HG03159 (cell line): ENCODE data around the gene ESD.
"Not testable (repeated sequence)": the region's sequence is repeated elsewhere in the genome, so short reads cannot be mapped to it uniquely, and the experiment has no call there.

Experiments used
- ATAC-seq: cut with Tn5 transposase; IDR thresholded peaks from one replicate; pipeline ENCODE4 v1.9.1; 2021; ENCODE audit warnings: mild to moderate bottlenecking, moderate library complexity; ENCODE audit not compliant: unreplicated experiment

Gene ESD, protein sequence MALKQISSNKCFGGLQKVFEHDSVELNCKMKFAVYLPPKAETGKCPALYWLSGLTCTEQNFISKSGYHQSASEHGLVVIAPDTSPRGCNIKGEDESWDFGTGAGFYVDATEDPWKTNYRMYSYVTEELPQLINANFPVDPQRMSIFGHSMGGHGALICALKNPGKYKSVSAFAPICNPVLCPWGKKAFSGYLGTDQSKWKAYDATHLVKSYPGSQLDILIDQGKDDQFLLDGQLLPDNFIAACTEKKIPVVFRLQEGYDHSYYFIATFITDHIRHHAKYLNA

DNA sequence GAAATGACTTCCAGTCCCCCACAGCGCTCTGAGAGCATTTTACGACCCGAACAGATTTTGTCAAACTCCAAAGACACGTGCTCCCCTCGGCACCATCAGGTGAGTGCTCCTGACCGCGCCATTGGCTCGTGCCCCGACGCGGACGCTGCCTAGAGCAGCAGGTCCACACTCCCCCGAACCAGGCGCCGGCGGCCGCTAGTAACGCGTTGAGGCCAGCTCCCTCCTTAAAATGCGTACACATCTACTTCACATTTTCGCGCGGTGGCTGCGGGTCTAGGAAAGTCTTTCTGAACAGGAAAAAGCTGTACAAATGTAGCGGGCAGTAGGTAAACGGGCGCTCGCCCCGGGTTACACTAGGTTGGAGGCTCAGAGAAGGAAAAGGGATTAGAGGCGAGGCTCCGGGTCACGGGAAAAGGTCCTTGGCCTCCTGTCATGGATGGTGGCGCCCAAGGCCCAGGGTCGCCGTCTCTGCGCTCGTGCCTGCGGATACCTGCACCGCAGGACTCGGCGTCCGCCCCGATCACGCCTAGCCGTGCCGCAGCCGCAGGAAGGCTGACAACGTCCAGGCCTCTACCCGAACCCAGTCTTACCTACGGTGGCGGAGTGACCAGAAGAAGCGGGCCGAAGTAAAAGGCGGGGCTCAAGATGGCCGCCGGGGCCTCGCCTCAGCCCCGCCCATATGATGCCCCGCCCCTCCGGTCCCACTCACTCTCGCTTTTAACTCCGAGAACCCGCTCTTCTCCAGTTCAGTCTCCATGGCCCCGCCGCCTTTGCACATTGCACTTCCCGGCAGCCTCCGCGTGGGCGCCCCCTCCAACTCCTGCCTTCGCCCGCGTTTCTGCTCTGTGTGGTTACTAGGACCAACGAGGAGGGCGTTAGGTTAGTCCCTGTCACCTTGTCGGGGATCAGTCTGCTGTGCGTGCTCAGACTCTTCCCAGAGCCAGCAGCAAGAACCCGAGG, at the start of gene ESD:
ESD (minus strand) TSS at position 647 of the 960 bp plus-strand sequence. CDS start 5,748 bp downstream, outside the sequence.
- peak; percentile 88 for ATAC-seq

DNA sequence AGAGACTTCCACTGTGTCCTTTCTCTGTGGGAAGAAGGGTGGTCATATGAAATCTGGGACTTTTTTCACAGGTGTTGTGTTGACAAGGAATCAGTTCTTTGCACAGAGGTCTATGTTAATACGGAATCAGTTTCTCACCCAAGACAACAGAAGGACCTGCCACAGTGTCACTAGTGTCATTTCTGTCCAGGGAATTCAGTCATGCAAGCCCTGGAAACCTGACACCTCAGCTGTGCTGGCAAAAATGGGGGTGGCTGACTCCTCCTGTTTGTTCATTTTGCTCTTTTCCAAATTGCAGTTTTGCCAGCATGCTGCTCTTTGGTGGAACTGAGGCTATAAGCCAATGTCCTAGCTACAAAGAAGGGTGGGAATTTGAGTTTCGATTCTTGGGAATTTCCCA, 49.8 kb upstream of the ESD start:
- ATAC-seq = no peak

DNA sequence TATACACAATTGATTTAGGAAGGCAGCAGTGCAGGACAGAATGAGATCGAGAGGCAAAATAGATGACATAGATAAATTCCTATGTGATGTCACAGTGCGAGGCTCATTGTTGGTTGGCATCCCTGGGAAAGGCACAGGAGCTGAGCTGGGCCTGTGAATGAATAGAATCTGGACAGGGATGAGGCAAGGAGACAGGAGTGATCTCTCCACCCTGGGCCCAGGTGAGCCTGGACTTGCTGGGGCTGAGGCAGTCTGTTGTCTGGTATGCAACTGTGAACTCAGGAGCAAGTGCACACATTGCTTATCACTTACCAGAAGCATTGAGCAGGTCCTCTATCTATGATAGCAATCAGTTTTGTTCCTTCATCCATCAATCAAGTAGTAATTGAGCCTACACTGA, 48.2 kb upstream of the ESD start:
- no peak for ATAC-seq

DNA sequence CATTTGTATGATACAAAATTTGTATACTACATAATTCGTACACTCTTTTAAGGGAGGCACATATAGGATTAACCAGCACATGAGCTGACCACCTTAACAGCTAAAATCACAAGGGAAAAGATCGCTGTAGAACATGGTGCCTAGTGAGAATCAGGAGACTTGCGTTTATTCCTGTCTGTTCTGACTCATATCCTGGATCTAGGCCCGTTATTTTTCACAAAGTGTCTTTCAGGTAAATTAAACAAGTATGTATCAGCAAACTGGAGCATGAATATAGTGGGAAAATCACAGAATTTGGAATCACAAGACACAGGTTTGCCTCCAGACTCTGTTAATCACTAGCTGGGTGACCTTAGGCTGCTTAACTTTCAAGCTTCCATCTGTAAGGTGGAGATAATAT, 47.5 kb upstream of the ESD start:
- no peak for ATAC-seq

DNA sequence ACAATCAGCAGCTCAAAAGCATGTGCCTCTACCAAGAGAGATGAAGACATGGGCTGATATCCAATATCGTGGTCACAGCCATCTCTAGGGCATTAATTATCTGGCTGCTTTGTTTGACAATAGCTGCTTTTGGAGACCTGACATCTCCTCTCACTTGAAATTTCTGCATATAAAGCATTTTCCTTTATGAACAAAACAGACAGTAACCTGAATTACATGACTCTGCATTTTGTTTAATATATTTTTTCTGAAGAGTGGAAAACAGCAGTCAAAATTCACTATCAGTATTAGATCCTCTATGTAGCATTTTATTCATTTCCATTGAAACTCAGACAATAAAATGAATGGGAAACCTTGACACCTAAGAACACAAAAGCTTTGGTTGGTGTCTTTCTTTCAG, 42.4 kb upstream of the ESD start:
- ATAC-seq = no peak

DNA sequence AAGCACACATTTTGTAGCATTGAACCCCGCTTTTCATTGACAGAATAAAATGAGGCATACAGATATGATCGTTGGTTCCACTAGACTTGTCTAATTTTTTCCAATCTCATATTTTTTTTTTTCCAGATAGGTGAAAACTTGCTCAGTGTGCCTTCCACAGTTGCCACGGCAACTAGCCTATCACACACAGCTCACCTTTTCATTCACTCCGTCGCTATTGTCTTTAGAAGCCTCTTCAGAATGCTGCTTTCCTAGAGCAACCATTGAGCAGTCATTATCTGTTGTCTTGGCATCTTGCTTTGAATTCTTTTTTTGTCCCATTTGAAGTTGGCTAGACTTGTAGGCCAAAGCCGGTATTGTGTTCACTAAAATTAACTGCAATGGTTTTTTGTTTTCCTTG, 37.7 kb upstream of the ESD start:
- ATAC-seq = no peak

DNA sequence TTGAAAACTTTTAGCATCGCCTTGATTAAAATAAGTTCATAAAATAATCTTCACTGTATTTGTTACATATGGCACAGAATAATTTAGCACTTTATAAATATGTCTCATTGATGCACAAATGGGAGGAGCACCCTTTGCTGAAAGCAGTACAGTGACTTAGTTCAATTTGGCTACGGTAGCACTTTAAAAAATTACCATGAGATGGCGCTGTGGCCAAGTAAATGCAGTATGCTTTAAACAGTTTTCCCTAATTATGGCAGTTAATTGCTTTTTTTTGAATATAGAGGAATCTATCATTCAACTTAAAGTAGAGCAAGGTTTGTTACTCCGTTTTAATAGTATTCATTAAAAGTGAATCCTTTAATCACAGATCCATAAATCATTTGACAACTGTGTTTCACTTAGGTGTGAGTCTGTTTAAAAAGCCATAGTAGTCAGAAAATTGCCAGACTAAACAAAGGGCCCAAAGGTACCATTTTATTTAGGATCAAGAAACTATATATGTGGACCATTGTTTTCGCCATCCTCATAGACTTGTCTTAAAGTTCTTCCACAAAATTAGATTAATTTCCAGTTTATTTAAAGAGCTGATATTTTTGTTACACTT, 34.7 kb upstream of the ESD start:
- no peak for ATAC-seq

DNA sequence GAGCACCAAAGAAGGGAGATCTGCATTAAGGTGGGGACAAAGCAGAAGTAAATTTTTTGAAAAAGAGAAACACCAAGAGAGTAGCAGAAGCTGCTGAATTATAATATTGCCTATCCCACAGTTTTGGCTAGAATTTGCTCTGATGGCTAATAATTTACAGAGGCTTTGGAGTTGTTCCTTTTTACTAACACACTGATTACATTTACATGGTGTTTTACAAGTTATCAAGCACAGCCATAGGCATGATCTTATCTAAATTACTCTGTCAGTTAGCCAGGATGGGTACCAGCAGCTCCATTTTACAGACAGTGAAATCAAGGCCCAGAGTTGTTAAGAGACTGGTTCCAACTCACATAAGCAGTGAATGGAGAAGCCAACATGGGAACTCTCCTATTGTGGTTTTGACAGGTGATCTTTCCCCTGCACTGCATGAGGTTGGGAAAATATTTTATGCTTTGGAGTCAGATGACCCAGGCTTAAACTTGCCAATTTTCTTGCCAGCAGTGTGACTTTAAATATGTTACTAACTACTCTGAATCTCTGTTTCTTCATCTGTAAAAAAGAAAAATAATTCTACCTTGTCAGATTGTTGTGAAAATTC, 33.5 kb upstream of the ESD start:
- ATAC-seq = no peak

DNA sequence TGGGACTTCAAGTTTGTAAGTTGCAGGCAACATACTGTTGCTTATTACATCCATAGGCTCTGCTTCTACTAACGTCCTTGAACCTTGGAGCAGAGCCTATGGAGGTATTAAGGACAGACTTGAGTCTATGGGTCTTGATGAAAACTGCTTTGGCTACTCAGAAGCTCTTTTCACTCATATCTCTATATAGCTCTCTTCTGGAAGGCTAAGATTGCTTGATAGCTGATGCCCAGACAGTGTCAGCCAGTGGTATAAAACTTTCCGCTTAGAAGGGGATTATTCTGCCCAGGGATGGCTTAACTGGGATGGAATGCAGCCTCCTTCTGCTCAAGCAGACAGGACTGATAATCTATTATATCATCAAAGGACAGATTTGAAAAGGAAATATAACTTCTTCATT, 25.6 kb upstream of the ESD start:
- no peak for ATAC-seq

DNA sequence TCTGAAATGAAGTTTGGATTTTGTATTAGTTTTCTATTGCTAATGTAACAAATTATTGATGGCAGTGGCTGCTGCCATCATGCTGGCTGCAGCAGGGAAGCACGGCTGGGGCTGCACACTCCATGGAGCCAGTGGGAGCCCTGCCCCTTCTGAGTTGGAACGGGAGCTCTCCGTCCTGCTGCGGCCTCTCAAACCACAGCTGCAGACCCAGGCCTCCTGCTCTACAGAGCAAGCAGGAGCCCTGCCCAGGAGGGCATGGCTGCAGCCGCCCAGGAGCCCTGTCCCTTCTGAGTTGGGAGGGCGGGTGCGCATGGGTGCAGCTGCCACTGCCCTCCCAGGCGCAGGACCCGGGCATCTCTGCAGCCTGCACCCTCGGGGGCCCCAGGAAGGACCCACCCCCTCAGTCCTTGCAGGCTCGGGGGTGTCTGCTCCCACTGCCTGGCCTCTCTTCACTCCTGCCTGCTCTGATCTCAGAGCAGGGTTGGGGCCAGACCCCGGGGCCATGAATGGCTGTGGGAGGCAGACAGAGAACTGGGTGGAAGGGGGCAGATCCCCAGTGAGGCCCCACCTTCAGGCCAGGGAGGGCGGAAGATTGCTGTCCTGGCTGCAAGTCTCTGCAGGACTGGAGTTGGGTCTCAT, 21.0 kb upstream of the ESD start:
- no peak for ATAC-seq

DNA sequence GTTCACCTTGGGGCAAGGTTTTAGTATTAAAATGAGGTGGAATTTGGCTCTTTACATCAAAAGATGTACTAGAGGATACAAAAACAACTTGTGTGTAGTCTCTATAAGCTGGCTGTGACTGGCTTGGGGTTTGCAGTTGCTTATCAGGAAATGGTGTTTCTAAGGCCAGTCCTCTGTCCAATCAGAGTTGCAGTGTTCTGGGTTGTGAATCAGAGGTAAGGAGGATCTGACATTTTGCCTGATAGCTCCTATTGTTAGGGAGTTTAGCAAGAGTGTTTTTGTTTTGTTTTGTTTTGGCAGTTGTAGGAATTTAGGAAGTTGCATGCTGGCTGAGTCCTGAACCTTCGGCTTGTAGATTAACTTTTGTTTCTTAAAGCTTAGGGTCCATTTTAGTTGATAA, 20.1 kb upstream of the ESD start:
- ATAC-seq = no peak

DNA sequence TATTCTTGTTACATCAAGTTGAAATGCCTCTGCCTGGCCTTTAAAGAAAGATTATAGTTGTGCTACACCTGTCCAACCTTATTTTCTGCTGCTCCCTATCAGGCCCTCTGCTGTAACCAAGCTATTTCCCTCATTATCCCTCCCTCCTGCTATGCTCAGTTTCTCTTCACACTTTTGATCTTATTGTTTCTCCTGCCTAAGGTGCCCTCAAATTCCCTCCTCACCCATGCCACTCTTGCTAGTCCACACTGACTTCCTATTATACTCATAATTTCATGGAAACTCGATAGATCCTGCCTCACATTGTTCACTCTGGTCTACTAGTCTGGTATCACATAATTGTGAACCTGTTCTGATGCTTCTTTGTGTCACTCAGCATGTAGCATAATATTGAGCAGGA, 19.4 kb upstream of the ESD start:
- no peak for ATAC-seq

DNA sequence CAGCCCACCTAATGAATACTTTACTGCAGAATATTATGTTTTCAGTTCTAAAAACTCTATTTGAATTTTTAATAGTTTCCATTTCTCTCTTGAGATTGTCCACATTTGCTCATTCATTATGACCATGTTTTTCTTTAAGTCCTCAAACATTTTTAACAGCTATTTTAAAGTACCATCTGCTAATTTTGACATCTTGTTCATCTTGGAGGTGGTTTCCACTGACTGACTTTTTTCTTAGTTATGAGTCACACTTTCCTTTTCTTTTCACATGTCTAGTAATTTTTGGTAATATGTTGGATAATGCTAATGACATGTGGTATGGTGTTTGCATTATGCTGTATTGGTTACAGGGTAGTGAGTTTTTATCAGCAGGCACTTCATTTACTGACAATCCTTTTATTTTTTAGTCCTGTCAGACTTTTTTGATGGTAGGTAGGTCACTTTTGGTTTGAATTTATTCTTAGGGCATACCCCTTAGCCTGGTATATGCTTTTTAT, 15.4 kb upstream of the ESD start:
- ATAC-seq = no peak

DNA sequence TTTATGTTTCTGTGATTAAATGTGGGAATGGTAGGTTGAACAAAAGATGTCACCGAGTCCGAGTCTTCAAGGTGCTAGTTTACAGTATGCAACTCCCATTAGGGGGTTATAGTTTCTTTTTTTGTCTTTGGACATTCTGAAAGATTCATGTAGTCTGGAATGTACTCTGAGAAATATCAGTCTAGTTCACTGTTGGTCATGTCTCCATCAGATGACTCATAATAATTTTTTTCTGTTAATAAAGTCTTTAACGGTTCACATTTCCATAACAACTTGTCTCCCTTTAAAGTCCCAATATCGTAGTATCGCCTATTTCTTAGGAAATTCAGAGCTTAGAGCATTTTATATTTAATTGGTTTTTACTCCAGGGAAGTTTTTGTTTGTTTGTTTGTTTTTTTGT, 13.5 kb upstream of the ESD start:
- no peak for ATAC-seq

DNA sequence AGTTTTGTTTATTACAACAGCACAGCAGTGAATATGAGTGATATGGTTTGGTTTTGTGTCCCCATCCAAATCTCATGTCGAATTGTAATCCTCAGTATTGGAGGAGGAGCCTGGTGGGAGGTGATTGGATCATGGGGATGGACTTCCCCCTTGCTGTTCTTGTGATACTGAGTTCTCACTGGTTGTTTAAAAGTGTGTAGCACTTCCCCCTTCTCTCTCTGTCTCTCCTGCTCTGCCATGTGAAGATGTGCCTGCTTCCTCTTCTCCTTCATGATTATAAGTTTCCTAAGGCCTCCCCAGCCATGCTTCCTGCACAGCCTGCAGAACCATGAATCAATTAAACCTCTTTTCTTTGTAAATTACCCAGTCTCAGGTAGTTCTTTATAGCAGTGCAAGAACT, 8.0 kb upstream of the ESD start:
- not testable (repeated sequence) for ATAC-seq

DNA sequence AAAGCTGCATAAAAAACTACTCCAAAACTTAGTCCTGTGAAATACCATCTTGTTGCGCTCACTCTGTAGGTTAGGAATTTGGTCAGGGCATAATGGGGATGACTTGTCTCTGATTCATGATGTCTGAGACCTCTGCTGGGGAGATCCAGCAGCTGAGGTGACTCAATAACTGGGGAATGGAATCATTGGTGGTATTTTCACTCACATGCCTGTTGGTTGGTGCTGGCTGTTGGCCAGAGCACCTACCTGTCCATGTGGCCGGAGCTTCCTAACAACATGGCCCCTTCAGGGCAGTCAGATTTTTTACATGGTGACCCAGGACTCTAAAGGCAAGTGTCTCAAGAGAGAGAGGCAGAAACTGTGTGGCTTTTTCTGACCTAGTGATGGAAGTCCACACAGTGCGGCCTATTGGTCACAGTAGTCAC, 7.4 kb upstream of the ESD start:
- ATAC-seq = no peak

DNA sequence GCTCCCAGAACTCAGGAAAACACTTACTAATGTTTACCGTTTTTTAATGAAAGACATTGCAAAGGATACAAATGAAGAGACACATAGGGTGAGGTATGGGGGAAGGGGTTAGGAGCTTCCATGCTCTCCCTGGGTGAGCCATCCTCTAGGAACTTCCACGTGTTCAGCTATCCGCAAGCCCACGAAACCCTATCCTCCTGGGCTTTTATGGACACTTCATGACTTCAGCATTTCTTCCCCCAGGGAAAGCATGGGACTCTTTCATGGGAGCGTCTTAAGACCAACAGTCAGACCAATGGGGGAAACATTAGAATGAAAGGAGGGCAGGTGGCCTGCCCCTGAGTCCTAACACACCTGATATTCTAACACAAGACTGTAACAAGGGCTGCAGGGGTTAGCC, 6.6 kb upstream of the ESD start:
- no peak for ATAC-seq

DNA sequence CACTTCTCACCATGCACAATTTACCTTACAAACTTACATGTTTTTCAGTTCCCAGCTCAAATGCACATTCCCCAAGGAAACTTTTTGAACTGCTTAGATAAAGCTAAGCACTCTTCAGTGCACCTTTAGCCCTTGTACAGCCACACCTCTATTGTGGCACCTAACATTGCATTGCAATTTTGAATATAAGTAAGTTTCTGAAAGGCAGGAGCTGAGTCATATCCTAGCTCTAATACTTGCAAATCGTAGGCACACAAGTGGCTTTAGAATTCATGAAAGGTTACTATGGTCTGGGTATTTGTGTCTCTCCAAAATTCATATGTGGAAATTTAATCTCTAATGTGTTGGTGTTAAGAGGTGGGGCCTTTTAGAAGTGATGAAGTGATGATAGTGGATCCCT, 4.9 kb upstream of the ESD start:
- no peak for ATAC-seq

DNA sequence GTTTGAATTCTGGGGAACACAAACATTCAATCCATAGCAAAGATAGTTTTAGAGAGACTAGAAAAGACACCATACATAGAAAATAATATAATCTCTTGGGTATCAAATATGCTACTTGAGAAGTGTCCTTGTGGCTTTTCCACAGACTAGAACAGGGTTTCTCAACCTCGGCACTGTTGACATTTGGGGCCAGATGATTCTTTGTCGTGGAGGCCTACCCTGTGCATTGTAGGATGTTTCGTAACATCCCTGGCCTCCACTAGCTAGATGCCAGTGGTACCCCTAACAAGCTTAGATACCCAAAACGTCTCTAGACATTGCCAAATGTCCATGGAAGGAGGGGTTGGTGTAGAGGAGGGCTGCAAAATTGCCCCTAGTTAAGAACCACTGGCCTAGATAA, 2.2 kb upstream of the ESD start:
- ATAC-seq = no peak

DNA sequence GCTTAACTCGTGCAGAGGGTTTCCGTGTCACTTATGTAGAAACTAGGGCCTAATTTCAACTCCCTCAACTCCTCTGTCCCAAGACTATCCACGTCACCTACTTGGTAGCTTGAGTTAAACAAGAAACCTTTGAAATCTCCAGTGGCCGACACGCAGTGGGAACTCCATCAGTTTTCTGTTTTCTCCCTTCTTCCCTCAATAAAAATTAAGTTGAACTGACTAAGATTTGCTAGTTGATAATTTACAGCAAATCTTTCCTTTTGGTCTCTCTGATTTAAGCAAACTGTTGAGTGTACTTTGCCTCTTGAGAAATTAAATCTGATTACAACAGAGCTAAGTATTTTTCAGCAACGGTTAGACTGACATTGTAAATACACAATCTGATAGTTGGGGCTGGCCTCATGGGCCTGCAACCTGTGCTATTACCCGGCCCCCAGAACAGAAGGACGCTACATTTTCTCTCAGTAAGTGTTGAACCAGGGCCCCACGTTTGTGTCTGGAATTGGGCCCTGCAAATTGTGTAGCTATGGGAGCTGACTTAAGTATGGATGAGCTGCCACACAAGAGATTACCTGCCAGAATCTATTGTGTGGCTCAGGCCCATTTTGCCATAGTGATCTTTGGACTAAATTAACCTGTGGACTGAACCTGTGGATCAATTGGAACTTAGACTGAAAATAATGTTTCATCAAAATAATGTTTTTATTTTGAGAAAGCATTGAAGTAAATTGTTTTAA, 708 bp upstream of the ESD start:
- ATAC-seq = no peak
